Measurements from ENCODE around the gene PRKCA.
"Not testable (repeated sequence)": the region's sequence is repeated elsewhere in the genome, so short reads cannot be mapped to it uniquely, and the experiment has no call there.

PRKCA gene

DNA sequence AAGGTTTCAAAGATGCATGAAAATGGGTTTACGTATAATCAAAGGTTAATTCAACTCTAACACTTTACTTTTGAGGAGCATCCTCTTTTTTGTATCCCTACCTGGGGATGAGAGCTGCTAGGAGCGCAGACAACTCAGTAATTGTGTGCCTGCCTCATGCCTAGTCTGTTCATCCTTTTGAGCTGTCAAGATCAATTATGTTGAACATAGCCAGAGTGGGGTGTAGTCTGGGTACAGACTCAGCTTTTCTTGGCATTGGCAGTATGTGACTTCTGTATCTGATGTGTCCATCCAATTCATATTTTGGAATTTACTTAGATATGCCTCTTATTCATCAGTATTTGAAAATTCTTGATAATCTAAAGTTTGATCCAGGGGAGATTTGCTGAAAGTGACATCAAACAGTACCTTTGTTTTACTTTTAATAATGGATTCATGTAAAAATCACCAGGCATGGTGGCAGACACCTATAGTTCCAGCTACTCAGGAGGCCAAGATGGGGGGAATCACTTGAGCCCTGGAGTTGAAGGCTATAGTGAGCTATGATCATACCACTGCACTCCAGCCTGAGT lies 24.1 kb downstream of the PRKCA start:
- no peak for DNase-seq (ENCODE audit: low read depth in 2 of 2)

- DNase-seq (ENCODE audit: low read depth in 2 of 2): no peak
Observed at GRCh38 chr17:66330646-66331037, 28.2 kb downstream of the PRKCA start.

- no peak for DNase-seq (ENCODE audit: low read depth in 2 of 2)
Observed at GRCh38 chr17:66331038-66331816, 28.8 kb downstream of the PRKCA start.

GRCh38 chr17:66335797-66336196 lies 33.4 kb downstream of the PRKCA start:
- DNase-seq (ENCODE audit: low read depth in 2 of 2): no peak

GRCh38 chr17:66337268-66337667 lies 34.9 kb downstream of the PRKCA start:
- no peak for DNase-seq (ENCODE audit: low read depth in 2 of 2)

DNA sequence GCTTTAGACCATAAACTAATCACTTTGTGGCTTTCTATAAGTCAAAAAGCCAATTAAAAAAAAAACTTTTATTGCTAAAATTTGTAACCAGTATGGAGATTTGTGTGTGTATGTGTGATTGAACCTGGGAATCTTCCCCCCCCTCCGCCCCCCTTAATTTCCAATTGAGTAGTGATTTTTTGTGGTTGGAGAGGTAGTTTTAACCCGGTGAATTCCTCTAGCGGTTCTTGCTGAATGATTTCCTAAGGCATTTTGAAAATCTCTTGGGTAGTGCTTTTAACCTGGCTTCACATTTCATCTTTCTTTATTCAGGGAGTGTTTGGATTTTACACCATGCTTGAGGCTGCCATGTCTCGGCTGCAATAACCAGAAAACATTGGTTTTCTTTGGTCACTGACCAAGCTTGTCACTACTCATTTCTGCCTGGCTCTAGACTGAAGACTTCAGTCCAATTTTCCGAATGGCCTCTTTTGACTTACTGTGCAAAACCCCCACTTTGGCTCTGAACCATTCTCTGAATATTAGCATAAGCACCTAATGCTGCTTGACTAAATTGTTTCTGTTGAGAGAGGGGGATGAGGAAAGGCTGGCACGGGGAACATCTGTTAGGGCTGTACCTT lies 35.6 kb downstream of the PRKCA start:
- DNase-seq (ENCODE audit: low read depth in 2 of 2): no peak

- DNase-seq (ENCODE audit: low read depth in 2 of 2): no peak
Observed at GRCh38 chr17:66338937-66339336, 36.5 kb downstream of the PRKCA start.

DNA sequence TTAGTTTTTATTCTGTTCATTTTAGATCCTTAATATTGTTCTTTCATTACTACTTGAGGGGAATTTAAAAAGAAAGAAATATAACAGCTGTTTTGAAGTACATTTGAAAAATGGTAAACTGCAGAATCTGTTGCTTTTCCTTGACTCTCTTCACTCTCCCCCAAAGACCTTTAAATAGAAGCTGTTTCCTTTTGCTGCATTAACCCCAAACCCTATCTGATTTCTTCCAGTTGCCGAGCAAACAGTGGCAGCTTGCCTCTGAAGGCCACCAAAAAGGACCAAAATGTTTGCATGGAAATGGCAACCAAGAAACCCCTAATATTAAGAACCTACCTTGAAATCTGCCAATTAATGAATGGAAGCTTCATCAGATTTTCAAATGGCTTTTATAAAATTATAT lies 37.1 kb downstream of the PRKCA start:
- DNase-seq (ENCODE audit: low read depth in 2 of 2): no peak

GRCh38 chr17:66340720-66341119 lies 38.3 kb downstream of the PRKCA start:
- no peak for DNase-seq (ENCODE audit: low read depth in 2 of 2)

GRCh38 chr17:66341462-66341861 lies 39.0 kb downstream of the PRKCA start:
- DNase-seq (ENCODE audit: low read depth in 2 of 2): no peak

DNA sequence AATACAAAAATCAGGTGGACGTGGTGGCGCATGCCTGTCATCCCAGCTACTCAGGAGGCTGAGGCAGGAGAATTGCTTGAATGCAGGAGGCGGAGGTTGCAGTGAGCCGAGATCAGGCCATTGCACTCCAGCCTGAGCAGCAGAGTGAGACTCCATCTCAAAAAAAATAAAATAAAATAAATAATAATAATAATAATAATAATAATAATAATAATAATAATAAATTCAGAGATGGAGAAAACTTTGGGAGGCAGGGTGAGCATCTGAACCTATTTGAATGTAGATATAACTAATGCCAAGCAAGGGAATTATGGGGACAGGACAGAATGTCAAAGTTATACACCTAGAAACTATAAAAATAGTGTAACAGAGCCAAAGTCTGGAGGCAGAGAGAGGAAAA lies 39.9 kb downstream of the PRKCA start:
- not testable (repeated sequence) for DNase-seq (ENCODE audit: low read depth in 2 of 2)

DNA sequence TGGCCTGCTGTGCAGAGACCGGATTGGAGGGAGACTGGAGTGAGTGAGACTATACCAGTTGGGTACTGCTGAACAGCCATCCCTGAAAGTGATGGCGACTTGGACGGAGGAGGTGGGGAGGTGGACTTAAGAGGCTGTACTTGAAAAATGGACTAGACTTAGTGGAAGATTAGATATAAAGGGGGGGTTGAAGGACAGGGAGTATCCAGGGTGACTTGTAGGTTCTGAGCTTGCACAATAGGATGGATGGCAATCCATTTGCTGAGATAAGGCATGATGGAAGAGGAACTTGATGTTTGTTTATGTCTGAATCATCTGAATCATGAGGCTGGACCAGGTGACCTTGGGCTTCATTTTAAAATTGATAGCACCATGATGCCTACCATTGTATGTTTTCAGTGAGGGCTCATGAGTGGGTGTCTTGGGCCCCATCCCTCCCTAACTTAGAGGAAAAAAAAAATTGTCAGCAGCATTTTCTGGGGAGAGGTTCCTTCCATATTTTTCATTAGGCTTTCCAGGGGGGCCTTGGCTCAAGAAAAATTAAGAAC lies 41.2 kb downstream of the PRKCA start:
- no peak for DNase-seq (ENCODE audit: low read depth in 2 of 2)

GRCh38 chr17:66344473-66344872 lies 42.1 kb downstream of the PRKCA start:
- no peak for DNase-seq (ENCODE audit: low read depth in 2 of 2)

GRCh38 chr17:66345264-66345663 lies 42.9 kb downstream of the PRKCA start:
- no peak for DNase-seq (ENCODE audit: low read depth in 2 of 2)

DNA sequence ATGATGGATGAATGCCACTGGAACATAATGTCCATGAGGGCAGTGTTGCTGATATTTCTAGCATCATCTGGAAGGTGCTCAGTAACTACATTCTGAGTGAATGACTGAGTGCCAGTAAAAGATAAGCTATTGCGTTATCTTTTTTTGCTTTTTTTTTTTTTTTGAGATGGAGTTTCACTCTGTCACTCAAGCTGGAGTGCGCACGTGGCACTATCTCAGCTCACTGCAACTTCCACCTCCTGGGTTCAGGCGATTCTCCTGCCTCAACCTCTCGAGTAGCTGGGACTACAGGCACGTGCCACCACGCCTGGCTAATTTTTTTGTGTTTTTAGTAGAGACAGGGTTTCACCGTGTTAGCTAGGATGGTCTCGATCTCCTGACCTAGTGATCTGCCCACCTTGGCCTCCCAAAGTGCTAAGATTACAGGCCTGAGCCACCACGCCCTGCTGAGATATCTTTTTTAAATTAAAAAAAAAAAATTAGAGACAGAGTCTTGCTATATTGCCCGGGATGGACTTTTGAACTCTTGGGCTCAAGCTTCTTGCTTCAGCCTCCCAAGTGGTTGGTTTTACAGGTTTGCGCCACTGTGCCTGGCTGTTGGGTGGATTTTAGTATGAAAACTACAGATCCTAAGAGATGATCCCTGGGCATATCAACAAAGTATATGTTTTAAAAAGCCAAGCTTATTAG lies 43.7 kb downstream of the PRKCA start:
- DNase-seq (ENCODE audit: low read depth in 2 of 2): not testable (repeated sequence)

- DNase-seq (ENCODE audit: low read depth in 2 of 2): no peak
Observed at GRCh38 chr17:66347661-66348514, 45.5 kb downstream of the PRKCA start.

DNA sequence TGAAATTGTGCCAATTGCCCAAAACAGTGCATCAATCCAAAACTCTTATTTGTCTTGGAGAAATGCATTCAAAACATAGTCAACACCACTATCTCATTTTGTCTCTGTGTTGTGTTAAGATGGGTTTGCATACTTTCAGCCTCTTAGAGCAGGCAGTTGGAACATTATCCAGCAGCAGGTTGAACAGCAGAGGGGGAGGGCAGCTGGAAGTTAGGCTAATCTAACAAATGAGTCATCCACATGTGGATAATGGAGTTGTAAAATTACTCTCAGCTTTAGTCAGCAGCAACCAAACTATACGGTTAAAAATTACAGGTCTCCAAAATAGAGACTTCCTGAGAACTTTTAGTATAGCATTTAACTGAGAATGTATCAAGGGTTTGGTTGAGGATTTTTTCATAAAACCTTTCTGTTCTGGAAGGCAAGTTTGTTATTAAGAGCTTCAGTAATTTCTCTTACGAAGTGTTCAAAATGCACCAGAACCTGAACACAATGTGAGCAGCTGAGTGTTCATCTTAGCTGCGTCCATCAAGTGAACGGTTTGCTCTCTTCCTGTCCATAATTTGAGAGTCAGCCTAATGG lies 46.3 kb downstream of the PRKCA start:
- no peak for DNase-seq (ENCODE audit: low read depth in 2 of 2)

DNA sequence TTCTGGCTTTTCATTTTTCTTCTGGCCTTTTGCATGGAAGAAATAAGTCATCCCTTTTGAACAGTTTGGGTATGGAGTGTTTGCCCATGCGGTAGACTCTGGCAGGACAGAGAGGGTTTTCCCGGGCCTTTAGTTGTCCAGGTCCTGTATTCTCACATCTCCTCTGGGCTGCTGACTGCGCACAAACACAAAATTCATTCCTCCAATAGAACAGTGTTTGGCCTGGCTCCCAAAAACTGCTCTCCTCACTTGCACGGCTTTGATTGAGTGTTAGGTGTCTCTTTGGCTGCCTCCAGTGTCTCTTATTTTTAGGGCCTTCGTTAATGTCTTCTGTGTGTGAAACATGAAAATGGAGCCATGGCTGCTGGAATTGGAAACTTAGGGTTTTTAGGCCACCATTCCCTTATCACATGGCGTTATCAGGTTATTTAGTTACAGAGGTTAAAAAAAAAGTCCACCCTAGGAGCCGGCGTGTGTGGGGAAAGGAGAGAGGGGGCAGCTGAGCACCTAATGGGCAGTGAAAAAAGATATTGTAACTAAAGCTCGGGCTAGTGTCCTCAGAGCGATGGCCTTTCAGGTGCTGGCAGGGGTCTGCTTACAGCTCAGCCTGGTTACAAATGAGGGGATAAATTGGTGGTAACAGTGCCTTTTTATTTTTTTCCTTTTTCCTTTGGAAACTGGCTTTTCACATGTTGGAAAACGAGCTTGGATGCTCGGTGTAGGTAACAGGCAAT lies 47.3 kb downstream of the PRKCA start:
- no peak for DNase-seq (ENCODE audit: low read depth in 2 of 2)

- DNase-seq (ENCODE audit: low read depth in 2 of 2): not testable (repeated sequence)
Observed at GRCh38 chr17:66350576-66350975, 48.2 kb downstream of the PRKCA start.

- DNase-seq (ENCODE audit: low read depth in 2 of 2): no peak
Observed at GRCh38 chr17:66351033-66351432, 48.6 kb downstream of the PRKCA start.

All from activated CD4-positive, alpha-beta T cell treated with anti-CD3 and anti-CD28 coated beads for 24 hours (primary cell).